GM19463 (cell line): Measurements from ENCODE around the gene VEPH1.
A peak's percentile ranks its signal among the peaks of the same experiment; 100 is the strongest.

Experiments
- ATAC-seq: cut with Tn5 transposase; IDR thresholded peaks from one replicate; pipeline ENCODE4 v1.9.1; 2021; ENCODE audit warnings: mild to moderate bottlenecking, moderate library complexity; ENCODE audit not compliant: unreplicated experiment

The VEPH1 gene

GRCh38 chr3:157275832-157276231, 227.4 kb downstream of the VEPH1 start:
- ATAC-seq: no peak

- no peak for ATAC-seq
Measured at GRCh38 chr3:157274644-157275137, 228.5 kb downstream of the VEPH1 start.

- ATAC-seq: no peak
Measured at GRCh38 chr3:157271283-157271882, 231.8 kb downstream of the VEPH1 start.

GRCh38 chr3:157268026-157268425, 235.2 kb downstream of the VEPH1 start:
- ATAC-seq: no peak

GRCh38 chr3:157265931-157266330, 237.3 kb downstream of the VEPH1 start:
- ATAC-seq: no peak

GRCh38 chr3:157263027-157263426, 240.2 kb downstream of the VEPH1 start:
- no peak for ATAC-seq

- no peak for ATAC-seq
Measured at GRCh38 chr3:157261000-157261399, 242.2 kb downstream of the VEPH1 start.

GRCh38 chr3:157259825-157260224, 243.4 kb downstream of the VEPH1 start:
- no peak for ATAC-seq

GRCh38 chr3:157257101-157257500, 246.1 kb downstream of the VEPH1 start:
- ATAC-seq: no peak

- no peak for ATAC-seq
Measured at GRCh38 chr3:157255797-157256196, 247.4 kb downstream of the VEPH1 start.

- no peak for ATAC-seq
Measured at GRCh38 chr3:157251685-157252084, 251.5 kb downstream of the VEPH1 start.

GRCh38 chr3:157249606-157250005, 253.6 kb downstream of the VEPH1 start:
- no peak for ATAC-seq

- ATAC-seq: no peak
Measured at GRCh38 chr3:157248590-157249422, 254.4 kb downstream of the VEPH1 start.

GRCh38 chr3:157247391-157247790, 255.8 kb downstream of the VEPH1 start:
- ATAC-seq: no peak

- ATAC-seq: no peak
Measured at GRCh38 chr3:157242836-157243235, 260.4 kb downstream of the VEPH1 start.

- ATAC-seq: no peak
Measured at GRCh38 chr3:157241599-157241998, 261.6 kb downstream of the VEPH1 start.

GRCh38 chr3:157240408-157240807, 262.8 kb downstream of the VEPH1 start:
- ATAC-seq: no peak

- peak; percentile 100 for ATAC-seq
Measured at GRCh38 chr3:157239082-157239704, 264.0 kb downstream of the VEPH1 start.

GRCh38 chr3:157238457-157238856, 264.8 kb downstream of the VEPH1 start:
- no peak for ATAC-seq

GRCh38 chr3:157237886-157238285, 265.3 kb downstream of the VEPH1 start:
- no peak for ATAC-seq

GRCh38 chr3:157235291-157235690, 267.9 kb downstream of the VEPH1 start:
- no peak for ATAC-seq

GRCh38 chr3:157233923-157234322, 269.3 kb downstream of the VEPH1 start:
- ATAC-seq: no peak
